Retina (tissue), 1 donor: ENCODE measurements around the gene ACSM6.

Experiments used
- DNase-seq: peaks from one replicate; pipeline ENCODE4 v3.0.0-alpha.2; 2016

The ACSM6 gene

DNA sequence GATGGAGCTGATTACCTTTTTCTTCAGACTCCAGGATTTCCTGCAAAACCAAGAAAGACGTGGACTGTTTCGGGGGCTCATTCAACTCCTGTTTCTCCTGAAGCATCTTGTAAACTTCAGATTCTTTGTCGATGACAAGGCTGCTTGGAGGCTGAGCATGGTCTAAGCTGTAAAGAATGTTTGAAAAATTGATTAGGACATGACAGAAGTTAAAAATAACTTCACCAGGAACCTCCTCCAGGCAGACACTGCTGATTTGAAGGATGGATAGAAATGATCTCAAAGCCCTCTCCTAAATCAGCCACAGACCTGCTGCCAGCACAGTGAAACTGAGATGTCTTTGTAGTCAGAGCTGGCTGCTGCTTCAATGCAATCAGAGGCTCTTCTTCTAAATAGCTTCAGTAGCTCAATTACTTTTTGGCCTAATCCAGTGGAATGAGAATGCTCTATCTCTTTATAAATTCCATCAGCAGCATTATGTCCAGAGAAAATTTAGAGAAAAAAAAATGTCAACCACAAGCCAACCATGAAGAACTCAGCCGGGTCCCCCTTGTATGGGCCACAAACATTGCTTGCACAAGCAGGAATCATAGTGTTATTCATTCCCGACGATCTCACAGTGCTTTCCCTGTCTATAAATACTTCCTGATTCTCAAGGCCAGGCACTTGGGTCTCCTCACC is 53.3 kb downstream of the ACSM6 start:
- DNase-seq = no peak

DNA sequence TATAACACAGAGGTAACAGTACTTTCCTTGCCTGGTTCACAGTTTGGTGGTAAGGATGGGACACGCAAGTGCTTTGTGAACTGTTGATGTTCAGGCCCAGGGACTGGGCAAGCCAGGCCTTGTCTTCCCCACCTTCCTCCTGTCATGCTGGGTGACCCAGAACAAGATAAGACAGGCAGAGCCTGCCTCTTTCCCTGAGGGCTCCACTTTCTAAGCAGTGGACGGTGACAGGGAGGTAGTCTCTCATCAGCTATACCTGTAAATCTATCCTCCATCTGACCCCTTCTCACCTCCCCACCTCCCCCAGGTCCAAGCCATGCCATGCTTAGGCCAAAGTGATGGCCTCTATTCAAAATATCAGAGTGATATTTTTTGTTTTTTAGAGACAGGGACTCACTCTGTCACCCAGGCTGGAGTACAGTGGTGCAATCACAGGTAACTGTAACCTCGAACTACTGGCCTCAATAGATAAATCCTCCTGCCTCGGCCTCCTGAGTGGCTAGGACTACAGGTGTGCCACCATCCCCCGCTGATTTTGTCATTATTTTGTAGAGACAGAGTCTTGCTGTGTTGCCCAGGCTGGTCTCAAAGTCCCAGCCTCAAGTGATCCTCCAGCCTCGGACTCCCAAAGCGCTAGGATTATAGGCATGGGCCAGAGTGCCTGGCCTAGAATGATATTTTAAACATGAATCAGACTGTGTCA is 54.0 kb downstream of the ACSM6 start:
- no peak for DNase-seq

DNA sequence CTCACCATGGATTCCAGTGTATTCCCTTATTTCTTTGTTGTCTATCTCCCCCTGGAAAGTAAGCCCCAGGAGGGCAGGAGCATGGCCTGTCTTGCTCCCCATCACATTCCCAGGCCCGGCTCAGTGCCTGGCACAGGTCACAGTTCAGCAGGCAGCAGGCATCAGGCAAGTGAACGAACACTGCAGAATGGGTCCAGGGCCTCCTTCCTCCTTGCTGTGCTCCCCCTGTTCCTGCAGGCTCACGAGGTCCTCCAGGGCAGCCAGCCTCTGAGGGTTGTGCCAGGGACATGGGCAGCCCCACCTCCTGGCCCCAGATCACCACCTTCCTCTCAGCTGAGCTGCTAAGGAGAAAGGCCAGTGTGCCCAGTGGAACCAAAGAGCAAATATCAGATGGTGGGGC is 55.0 kb downstream of the ACSM6 start:
- no peak for DNase-seq

DNA sequence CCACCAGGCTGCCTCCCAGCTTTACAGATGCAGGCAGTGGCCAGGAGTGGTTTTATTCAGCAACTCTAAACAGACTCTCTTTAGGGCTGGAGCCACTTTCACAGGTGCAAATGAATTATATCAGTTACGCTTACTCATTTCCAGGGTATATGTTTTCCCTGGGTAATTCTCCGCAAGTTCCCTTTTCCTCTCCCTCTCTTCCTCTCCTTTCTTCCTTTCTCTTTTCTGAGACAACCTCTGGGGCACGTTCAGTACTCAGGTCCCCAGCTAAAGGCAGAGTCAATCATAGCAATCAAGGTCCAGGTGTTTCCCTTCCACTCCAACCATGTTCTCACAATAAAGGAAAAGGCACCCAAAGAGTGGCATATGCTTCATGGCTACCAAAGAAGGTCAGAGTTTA is 55.4 kb downstream of the ACSM6 start:
- no peak for DNase-seq

DNA sequence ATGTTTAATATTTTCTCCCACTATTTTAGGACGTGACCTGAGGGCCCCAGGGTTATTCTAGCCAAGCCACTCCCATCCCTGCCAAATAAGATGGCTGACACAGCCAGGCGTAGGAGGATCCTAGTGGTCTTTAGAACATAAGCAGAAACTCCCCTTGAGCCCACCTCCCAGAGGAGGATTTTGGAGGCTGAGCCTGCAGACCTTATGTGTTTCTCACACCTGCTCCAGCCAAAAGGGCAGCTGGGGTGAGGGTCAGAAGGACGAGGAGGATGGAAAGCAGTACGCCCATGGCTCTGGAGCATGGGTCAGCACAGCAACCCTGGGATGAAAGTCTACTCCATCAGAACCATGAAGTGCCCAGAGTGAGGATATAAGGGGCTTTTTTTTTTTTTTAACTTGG is 56.8 kb downstream of the ACSM6 start:
- DNase-seq = no peak

DNA sequence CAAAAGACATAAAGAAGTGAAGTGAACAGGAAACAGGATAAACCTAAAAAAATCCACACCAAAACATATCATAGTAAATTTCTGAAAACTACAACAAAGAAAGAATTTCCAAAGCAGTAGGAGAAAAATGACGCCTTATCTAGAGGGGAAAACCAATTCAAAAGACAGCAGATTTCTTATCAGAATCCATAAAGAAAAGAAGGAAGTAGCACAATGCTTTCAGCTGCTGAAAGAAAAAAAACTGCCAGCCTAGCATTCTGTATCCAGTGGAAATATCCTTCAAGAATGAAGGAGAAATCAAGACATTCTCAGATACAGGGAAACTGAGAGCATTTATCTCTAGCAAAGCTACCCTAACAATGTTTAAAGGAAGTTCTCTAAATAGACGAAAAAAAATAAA is 59.0 kb downstream of the ACSM6 start:
- no peak for DNase-seq

DNA sequence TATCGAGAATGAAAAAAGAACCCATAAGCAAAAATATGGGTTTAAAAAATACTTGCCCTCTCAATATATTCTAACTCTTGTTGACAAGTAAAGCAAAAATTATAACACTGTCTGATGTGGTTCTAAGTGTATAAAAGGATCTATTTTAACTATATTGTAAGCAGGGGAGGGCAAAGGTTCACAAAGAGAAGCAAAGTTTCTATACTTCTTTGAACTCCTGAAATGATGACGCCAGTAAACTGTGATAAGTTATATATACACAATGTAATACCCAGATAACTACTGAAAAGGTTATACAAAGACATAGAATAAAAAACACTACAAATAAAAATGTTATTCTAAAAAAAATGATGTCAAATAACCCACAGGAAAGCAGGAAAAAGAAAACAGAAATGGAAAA is 59.6 kb downstream of the ACSM6 start:
- no peak for DNase-seq

DNA sequence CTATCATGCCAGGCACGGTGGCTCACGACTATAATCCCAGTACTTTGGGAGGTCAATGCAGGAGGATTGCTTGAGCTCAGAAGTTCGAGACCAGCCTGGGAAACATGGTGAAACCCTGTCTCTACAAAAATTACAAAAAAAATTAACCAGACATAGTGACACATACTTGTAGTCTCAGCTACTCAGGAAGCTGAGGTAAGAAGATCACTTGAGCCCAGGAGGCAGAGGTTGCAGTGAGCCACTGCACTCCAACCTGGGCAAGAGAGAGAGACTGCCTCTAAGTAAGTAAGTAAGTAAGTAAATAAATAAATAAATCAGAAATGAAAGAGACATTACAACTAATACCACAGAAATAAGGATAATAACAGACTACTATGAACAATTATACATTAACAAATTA is 60.6 kb downstream of the ACSM6 start:
- DNase-seq = no peak

DNA sequence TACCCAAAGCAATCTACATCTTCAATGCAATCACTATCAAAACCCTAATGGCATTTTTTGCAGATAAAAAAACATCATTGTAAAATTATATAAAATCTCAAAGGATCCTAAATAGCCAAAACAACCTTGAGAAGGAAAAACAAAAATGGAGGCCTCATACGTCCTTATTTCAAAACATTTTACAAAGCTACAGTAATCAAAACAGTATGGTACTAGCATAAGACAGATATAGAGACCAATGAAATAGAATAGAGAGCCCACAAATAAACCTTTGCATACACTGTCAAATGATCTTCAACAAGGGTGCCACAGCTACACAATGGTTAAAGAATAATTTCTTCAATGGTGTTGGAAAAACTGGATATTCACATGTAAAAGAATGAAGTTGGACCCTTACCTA is 62.2 kb downstream of the ACSM6 start:
- no peak for DNase-seq

DNA sequence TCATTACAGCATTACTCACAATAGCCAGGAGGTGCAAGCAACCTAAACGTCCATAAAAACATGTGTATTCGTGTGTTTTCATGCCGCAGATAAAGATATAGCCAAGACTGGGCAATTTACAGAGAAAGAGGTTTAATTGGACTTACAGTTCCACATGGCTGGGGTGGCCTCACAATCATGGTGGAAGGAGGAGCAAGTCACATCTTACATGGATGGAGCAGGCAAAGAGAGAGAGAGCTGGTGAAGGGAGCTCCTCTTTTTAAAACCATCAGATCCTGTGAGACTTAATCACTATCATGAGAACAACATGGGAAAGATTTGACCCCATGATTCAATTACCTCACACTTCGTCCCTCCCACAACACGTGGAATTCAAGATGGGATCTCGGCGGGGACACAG is 63.8 kb downstream of the ACSM6 start:
- no peak for DNase-seq

DNA sequence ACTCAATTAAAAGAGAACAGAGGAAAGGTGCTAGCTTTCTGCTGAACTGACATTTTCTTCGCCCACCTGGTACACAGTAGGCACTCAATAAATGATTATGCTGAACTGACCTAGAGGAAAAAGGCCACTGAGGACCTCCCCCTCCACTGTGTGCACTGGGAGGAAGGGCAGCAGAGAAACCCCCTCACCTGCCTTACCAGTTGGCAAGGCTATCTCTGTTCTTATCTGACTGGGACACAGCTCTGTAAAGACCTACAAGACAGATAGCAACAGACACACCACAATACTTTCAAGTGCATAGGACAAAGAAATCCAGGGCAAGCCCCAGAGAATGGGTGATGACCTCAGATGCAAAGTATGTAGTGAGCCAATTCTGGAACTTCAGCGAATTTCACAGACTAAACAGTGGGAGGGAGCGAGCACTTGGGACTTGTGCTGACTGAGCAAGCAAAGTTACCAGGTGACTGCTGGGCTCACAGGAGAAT is 66.4 kb downstream of the ACSM6 start:
- peak; percentile 32 for DNase-seq

DNA sequence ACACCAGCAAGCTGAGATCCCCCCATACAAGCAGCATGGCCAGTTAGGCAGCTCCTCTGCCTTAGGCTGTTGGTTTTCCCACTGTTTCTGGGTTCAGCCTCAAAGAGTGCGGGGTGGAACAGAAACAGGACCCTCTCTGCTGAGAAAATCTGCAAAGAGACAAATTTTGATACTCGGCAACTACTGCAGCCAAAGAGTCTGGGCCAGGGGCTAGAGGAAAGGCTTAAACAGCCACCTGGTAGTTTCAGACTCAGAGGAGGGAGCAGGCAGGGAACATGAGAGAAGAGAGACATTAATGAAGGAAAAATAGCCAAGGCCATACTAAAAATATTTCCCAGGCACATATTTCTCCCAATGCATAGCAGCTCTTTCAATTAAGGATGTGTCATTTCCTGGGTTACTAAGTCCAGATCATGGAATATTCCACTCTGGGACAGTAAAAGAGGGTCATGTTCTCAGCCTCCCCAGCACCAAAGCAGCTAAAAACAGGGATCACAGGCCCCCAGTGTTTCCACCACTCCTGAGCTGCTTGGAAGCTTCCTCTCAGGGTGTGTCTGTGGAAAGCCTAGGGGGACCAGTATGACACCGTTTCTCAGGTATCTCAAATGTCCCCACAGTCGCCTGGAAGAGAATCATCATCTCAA is 67.0 kb downstream of the ACSM6 start:
- no peak for DNase-seq

DNA sequence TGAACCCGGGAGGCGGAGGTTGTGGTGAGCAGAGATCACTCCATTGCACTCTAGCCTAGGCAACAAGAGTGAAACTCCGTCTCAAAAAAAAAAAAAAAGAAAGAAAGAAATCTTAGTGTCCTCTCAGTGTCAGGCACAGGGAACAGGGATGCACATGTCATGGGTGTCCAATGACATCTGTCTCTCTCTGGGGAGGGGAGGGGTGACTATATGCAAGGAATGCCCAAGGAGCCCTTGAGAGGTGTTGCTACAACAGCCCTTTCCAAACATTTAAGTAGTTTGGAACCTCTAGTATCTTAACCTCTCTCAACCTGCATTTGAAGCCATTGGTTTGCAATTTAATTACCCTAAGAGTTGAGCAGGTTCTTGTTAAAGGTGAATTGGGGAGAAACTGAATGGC is 67.9 kb downstream of the ACSM6 start:
- DNase-seq = no peak

DNA sequence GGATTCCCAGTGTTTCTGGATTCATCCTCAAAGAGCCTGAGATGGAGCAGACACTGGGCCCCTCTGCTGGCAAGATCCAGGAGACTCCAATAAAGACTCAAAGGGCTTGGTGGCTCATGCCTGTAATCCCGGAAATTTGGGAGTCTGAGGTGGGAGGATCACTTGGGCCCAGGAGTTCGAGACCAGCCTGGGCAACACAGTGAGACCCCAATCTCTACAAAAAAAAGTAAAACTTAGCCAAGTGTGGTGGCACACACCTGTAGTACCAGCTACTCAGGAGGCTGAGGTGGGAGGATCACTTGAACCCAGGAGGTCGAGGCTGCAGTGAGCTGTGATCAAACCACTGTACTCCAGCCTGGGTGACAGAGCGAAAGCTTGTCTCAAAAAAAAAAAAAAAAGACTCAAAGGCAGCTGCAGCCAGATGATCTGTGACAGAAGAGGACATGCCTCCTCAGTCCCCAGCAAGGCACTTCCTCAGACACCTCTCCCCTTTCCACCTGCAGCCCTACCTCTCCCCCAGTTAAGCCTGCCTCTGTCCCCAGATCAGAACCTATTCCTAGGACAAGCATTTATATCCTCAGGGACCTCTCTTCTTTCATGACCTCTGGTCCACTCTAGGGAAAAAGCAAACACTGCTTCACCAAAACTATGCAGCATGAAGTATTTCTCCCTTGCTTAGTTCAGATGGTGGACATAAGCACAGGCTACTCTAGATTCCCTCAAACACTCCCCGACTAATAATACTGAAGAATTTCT is 68.9 kb downstream of the ACSM6 start:
- DNase-seq = no peak

DNA sequence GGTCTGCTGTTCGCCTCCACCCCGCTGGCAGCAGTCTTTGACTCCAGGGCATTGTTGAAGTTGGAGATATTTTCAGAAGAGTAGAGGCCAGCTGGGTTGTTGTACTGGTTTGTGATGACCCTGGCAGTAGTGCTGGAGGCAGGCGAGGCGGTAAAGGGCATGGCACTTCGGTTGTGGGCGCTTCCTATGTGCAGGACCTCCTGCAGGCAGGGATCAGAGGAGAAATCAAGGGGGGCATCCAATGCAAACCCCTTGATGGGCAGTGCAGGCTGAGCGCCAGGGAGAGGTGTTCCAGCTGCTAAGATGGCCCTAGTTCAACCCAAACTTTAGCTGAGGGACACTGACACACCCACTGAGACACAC is 69.8 kb downstream of the ACSM6 start:
- DNase-seq = no peak

DNA sequence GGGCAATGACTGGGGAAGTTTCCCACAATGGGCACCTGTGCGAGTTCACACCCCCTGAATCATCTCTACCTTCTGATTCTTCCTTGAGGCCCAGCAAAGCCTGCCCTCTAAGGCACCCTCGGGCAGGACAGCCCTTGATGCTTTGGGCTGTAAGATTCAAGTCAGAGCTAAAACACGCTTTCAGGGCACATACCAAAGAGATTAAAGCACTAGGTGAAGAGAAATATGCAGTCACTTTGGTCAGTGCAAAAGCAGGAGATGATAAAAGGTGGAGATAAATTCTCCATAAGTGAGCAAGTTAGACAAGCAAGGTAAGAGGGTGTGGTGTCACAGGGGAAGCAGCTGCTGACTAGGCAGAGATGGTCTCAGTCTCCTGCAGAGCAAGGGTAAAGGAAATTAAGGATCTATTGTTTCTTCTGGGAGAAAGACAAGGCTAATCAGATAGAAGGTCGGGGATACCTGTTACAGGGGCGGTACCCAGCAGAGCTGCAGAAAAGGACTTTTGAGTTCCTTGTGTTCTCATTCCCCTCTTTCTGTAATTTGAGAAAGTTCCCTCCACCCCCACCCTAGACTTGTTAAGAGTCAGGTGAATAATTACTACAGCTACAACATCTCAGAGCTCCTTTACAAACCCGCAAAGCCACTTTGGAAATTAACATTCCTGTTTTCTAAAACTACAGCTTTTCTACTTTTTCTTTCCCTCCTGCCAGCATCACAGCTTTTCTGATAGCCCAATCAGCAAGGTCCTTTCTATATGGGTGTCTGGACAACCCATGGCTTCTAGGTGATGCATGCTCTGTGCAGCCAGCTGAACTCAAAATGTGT is 70.4 kb downstream of the ACSM6 start:
- DNase-seq = no peak

DNA sequence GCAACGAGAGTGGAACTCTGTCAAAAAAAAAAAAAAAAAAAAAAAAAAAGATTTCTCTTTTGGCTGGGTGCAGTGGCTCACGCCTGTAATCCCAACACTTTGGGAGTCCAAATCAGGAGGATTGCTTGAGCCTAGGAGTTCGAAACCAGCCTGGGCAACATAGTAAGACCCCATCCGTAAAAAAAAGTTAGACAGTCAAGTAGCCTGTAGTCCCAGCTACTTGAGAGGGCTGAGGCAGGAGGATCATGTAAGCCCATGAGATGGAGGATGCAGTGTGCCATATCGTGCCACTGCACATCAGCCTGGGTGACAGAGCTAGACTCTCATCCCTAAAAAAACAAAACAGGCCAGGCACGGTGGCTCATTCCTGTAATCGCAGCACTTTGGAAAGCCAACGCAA is 71.5 kb downstream of the ACSM6 start:
- DNase-seq = no peak

DNA sequence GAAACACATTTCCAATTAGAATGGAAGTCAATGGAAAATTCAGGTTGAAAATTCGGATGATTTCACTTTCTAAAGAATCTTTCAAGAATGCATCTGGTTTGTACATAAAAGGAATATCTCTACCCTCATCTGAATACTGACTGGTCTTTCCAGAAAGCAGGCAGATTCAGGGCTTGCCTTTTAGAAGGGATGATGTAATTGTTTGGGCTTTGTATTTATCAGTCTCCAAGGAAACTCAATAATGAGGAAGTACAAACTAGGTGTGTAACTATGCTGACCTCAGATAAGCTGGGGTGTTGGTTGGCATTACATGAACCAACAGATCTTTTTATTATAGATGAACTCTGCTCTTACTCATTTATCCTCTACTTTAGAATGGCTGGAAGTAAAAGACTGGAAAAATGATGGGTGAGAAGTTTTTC is 72.6 kb downstream of the ACSM6 start:
- no peak for DNase-seq

DNA sequence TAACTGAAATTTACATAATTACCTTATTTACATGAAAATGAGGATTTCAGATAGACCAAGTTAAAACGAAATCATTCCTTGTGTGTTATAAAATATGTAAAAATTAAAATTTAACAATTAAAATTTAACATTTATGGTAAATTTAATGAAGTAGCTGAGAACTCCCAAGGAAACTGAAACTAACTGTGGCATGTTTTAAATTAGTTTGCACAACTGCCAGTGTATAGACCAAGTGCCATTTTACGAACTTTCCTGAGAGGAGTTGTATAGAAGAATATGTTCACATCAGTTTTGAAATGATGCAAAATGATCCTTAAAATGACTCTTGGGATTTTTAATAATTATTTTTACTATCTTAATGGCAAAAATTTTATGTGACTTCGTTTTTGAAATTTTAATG is 73.2 kb downstream of the ACSM6 start:
- DNase-seq = no peak

DNA sequence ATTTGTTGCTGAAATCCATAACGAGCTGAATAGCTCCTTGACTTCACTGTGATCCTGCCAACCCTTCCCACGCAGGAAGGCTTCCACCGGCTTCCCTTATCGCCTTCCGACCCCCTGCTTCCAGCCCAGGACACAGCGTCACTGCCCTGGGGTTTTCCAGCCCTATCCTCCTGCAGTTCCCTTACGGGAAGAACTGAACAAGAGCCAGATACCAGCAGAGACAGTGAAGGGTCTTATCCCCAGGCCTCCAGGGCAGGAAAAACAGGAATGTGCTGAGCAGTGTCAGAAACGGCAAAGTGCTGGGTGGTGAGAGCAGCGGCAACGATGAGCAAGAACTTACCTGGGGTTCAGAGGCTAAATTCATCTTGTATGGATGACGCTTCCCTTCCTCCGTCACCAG is 74.4 kb downstream of the ACSM6 start:
- DNase-seq = no peak

DNA sequence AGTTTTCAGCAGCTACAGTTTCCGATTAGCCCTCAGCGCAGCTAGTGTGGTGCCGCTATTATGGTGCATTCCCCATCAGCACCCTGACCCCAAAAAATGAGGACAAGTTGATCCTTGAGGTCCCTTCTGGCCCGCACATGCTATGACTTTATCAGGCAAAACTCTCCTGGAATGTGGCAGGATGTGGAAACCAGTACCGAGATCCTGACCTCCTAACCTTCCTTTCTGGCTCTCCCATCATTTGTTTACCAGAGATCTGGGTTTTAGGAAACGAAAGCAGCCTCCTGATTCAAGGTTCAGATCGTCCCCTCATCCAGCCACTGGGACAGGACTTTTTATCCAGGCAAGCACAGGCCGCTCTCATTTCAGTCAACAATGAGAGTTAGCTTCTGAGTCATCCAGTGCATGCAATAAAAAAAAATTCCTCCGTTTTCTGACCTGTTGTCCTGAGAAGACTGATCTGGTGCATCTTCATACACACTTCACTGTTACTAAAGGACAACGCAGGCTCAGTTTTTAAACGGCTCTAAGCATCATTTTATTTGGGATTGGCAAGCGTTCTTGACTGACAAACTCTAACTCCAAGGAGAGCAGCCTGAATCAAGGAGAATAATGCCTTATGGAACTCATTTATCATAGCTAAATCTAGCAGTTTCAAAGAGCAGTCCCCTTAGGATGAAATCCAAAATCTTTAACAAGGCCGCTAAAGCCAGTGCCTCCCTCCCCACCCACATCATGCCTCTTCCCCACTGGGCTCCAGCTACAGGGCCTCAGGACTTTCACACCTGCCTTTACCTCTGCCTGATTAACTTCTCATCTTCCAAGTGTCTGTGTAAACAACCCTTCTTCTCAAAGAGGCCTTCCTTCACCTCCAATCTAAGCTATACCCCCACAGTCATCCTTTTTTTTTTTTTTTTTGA is 79.6 kb downstream of the ACSM6 start:
- no peak for DNase-seq
